HL-60 (cell line): Measurements from ENCODE around the gene SFMBT2.

Experiments used
- DNase-seq, 2 experiments: peaks; one replicate each; pipeline ENCODE4 v3.0.0-alpha.2; 2010 to 2020; ENCODE audit warnings: low read depth in 1 of 2, low spot score in 1 of 2
- H3K27ac ChIP-seq: fragments of 250-450 bp; sonication (Bioruptor Pico); replicated peaks from 2 replicates; pipeline ENCODE4 v1.5.1; 2020; ENCODE audit warnings: mild to moderate bottlenecking, moderate library complexity
- H3K27me3 ChIP-seq: fragments of 250-450 bp; sonication (Bioruptor Pico); 2 replicates; pipeline ENCODE4 v1.5.1; 2021; ENCODE audit warnings: mild to moderate bottlenecking, moderate library complexity; ENCODE audit not compliant: insufficient read depth, poor library complexity, severe bottlenecking
- H3K4me3 ChIP-seq: replicated peaks from 2 replicates; pipeline ENCODE4 v1.5.1; 2011; ENCODE audit warnings: mild to moderate bottlenecking, control low read depth, low read length; ENCODE audit not compliant: insufficient read depth
- CTCF ChIP-seq: IDR thresholded peaks from one replicate; pipeline ENCODE4 v1.5.1; 2011; ENCODE audit warnings: low read length, control low read depth, inconsistent platforms; ENCODE audit not compliant: insufficient read depth
- GABPA ChIP-seq: IDR thresholded peaks from 2 replicates; pipeline ENCODE4 v1.6.1; 2012; ENCODE audit warnings: low read depth
- POLR2AphosphoS5 ChIP-seq: IDR thresholded peaks from 2 replicates; pipeline ENCODE4 v1.6.1; 2012; ENCODE audit warnings: low read depth
- SPI1 ChIP-seq: IDR thresholded peaks from 2 replicates; pipeline ENCODE4 v1.6.1; 2012; ENCODE audit warnings: low read depth, mild to moderate bottlenecking, borderline replicate concordance
- long read RNA-seq: library from polyadenylated mRNA; unstranded; transcript quantifications from one replicate; pipeline ENCODE4 v2.0.0, GENCODE V29; 2020
- TF ChIP-seq, protein P1 (sequence below): IDR thresholded peaks from 2 replicates; pipeline ENCODE4 v1.6.1; 2012; ENCODE audit warnings: low read depth; ENCODE audit not compliant: insufficient replicate concordance

The SFMBT2 gene
- long read RNA-seq, partial matches to known transcripts = 3 of 20 reads
- long read RNA-seq, other reads (novel, unspliced or antisense) = 17 of 20 reads

DNA sequence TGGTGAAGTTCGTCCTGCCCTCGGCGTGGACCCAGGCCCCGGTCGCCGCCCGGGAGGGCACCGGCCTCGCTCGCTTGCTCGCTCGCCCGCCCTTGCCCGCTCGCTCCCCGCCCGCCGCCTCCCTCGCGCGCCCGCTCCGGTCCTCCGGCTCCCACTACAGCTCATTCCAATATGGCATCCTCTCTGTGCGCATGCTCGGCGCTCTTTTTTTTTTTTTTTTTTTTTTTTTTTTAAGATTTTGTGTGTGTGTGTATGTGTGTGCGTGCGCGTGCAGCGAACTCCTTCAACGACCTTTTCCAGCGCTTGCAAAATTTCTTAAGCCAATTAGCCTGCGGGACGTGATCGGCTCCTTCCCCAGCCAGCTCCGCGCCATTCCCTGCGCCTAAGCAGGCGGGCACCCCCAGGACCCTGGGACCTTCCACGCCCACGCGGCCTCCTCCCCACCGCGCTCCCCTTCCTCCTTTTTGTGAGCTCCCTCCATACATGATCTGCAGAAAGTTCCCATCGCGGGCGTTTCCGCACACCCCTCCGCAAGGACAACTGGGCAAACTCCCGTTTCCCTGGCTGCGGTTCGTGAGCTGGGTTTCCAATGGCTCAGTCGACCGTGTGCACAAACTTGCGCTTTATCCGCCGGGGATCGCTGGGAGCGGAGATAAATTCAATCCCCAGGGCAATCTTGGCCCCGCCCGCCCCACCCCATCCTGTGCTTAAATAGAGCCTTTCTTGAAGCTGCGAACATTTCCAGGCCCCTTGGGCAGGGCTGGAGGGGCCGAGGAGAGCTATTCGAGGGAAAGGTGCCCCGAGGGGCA is at the start of gene SFMBT2:
Gene SFMBT2, minus strand, starts transcription at position 173 of the 809 bp plus-strand sequence. CDS start 29,136 bp downstream, outside the sequence.
- no peak for TF ChIP-seq CTCF
- TF ChIP-seq SPI1 = no peak
- Histone ChIP-seq H3K27me3 (no peaks in the 10 kb centered on the region), H3K4me3 (peak within 1 kb of the TSS; percentile 63), H3K27ac (peak within 1 kb of the TSS; percentile 61)
- DNase-seq = peak; percentile 37 to 68

DNA sequence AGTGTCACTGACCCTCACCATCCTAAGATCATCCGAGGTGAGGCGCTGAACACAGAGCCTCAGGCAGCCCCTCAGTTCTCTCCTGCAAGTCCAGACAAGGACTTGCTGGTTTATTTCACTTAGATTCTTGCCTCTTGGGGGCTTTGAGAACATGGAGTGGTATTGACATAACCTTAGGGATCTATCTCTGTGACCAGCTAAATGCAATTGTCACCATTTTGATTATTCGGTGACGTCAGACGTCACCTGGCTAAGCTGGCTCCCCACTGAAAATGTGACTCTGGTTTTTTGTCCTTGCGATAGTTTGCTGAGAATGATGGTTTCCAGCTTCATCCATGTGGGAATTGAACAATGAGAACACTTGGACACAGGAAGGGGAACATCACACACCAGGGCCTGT is 49.2 kb upstream of the SFMBT2 start:
- Histone ChIP-seq H3K4me3 (no peak overlapping the region), H3K27ac (no peak overlapping the region), H3K27me3 (no peaks in the 10 kb centered on the region)
- no peak for TF ChIP-seq CTCF
- TF ChIP-seq, protein P1, sequence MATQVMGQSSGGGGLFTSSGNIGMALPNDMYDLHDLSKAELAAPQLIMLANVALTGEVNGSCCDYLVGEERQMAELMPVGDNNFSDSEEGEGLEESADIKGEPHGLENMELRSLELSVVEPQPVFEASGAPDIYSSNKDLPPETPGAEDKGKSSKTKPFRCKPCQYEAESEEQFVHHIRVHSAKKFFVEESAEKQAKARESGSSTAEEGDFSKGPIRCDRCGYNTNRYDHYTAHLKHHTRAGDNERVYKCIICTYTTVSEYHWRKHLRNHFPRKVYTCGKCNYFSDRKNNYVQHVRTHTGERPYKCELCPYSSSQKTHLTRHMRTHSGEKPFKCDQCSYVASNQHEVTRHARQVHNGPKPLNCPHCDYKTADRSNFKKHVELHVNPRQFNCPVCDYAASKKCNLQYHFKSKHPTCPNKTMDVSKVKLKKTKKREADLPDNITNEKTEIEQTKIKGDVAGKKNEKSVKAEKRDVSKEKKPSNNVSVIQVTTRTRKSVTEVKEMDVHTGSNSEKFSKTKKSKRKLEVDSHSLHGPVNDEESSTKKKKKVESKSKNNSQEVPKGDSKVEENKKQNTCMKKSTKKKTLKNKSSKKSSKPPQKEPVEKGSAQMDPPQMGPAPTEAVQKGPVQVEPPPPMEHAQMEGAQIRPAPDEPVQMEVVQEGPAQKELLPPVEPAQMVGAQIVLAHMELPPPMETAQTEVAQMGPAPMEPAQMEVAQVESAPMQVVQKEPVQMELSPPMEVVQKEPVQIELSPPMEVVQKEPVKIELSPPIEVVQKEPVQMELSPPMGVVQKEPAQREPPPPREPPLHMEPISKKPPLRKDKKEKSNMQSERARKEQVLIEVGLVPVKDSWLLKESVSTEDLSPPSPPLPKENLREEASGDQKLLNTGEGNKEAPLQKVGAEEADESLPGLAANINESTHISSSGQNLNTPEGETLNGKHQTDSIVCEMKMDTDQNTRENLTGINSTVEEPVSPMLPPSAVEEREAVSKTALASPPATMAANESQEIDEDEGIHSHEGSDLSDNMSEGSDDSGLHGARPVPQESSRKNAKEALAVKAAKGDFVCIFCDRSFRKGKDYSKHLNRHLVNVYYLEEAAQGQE = no peak
- TF ChIP-seq GABPA = no peak
- no peak for TF ChIP-seq POLR2AphosphoS5
- no peak for TF ChIP-seq SPI1
- no peak for DNase-seq

DNA sequence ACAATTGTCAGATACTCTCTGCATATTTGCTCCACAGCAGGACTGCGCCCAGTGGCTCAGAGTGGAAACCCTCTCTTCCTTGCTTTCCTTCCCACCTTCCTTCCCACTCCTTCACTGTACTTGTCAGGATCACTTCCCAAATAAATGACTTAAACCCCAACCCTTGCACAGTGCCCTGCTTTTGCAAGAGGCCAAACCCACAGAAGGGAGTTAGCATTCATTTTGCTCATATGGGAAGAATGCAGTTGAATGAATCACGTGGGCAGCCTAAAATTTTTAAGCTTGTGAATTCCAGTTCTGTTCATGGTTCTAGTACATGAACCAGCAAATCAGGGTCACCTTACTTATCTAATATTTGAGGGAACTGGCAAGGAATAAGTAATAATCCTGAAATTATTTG is 47.7 kb upstream of the SFMBT2 start:
- Histone ChIP-seq H3K4me3 (no peak overlapping the region), H3K27me3 (no peaks in the 10 kb centered on the region), H3K27ac (no peak overlapping the region)
- DNase-seq = no peak
- TF ChIP-seq SPI1 (no peak), GABPA (no peak), POLR2AphosphoS5 (no peak), CTCF (no peak)
- TF ChIP-seq, protein P1 = no peak
